ENCODE results near the gene FBXL16. TPM values are rescaled to one million over a fixed set of nuclear protein-coding genes. Genes with fewer than 3 reads are reported as not detected.

The FBXL16 gene
- total RNA-seq, 1 experiment from 2014 or later = 1.3 TPM

DNA sequence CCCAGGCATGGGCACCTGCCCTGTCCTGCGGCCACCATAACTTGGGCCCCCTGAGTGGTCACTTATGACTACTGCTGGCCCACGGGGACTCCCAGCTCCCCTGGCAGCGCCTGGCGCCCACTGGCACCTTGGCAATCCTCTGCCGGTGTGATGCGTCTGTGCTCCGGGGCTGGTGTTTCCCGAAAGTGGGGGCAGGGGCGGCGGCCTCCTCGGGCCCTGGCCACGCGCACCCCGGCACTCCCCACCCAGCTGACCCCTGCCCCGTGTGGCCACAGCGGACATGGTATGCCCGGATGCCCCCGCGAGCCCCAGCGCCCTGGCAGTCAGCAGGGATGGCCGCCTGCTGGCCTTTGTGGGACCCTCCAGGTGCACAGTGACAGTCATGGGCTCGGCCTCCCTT lies 48.1 kb downstream of the FBXL16 start:
- H3K4me1 Mint-ChIP-seq (ENCODE audit: low read depth, unreplicated experiment) = no peaks in the 10 kb centered on the region

DNA sequence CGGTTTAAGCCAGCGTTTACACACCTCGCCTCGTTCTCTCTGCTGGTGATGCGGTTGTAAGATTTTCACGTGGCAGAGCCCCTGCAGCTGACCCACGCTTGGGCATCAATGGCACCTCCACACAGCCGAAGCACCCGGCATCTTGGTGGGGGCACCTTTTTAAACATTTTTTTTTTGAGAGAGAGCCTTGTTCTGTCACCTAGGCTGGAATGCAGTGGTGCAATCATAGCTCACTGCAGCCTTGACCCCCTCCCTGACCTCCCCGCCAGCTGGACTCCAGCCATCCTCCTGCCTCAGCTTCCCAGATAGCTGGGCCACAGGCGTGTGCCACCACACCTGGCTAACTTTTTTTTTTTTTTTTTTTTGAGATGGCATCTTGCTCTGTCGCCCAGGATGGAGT lies 51.6 kb downstream of the FBXL16 start:
- Mint-ChIP-seq H3K36me3 (ENCODE audit: insufficient read depth, unreplicated experiment) (peaks cover 59% of the 10 kb centered on the region), H3K27ac (ENCODE audit: unreplicated experiment) (no peak overlapping the region), H3K27me3 (ENCODE audit: unreplicated experiment) (no peaks in the 10 kb centered on the region), H3K4me3 (ENCODE audit: low read depth, unreplicated experiment) (no peak overlapping the region), H3K4me1 (ENCODE audit: low read depth, unreplicated experiment) (no peaks in the 10 kb centered on the region), H3K9me3 (ENCODE audit: low read depth, unreplicated experiment) (no peaks in the 10 kb centered on the region)
- no TSS peak for BruUV-seq (replicated peaks)
- DNase-seq = no peak
- CTCF ChIA-PET = no interaction called here
- TF ChIP-seq, protein P1, sequence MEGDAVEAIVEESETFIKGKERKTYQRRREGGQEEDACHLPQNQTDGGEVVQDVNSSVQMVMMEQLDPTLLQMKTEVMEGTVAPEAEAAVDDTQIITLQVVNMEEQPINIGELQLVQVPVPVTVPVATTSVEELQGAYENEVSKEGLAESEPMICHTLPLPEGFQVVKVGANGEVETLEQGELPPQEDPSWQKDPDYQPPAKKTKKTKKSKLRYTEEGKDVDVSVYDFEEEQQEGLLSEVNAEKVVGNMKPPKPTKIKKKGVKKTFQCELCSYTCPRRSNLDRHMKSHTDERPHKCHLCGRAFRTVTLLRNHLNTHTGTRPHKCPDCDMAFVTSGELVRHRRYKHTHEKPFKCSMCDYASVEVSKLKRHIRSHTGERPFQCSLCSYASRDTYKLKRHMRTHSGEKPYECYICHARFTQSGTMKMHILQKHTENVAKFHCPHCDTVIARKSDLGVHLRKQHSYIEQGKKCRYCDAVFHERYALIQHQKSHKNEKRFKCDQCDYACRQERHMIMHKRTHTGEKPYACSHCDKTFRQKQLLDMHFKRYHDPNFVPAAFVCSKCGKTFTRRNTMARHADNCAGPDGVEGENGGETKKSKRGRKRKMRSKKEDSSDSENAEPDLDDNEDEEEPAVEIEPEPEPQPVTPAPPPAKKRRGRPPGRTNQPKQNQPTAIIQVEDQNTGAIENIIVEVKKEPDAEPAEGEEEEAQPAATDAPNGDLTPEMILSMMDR (IDR thresholded peaks at IDR 0.05; ENCODE audit: unreplicated experiment) = no peak
- intact Hi-C loops (cut with micrococcal nuclease; ENCODE audit: unreplicated experiment) = no loop called here

More for the DNA sequence above, 48.1 kb downstream of the FBXL16 start:
- peaks cover 46% of the 10 kb centered on the region for H3K36me3 Mint-ChIP-seq (ENCODE audit: insufficient read depth, unreplicated experiment)
- no TSS peak for BruUV-seq (replicated peaks)
- intact Hi-C loops (cut with micrococcal nuclease; ENCODE audit: unreplicated experiment) = no loop called here
- no peak overlapping the region for H3K4me3 Mint-ChIP-seq (ENCODE audit: low read depth, unreplicated experiment)
- CTCF ChIA-PET = no interaction called here
- TF ChIP-seq, protein P1 (IDR thresholded peaks at IDR 0.05; ENCODE audit: unreplicated experiment) = no peak
- H3K9me3 Mint-ChIP-seq (ENCODE audit: low read depth, unreplicated experiment) = no peaks in the 10 kb centered on the region
- no peaks in the 10 kb centered on the region for H3K27me3 Mint-ChIP-seq (ENCODE audit: unreplicated experiment)
- DNase-seq = no peak
- no peak overlapping the region for H3K27ac Mint-ChIP-seq (ENCODE audit: unreplicated experiment)

DNA sequence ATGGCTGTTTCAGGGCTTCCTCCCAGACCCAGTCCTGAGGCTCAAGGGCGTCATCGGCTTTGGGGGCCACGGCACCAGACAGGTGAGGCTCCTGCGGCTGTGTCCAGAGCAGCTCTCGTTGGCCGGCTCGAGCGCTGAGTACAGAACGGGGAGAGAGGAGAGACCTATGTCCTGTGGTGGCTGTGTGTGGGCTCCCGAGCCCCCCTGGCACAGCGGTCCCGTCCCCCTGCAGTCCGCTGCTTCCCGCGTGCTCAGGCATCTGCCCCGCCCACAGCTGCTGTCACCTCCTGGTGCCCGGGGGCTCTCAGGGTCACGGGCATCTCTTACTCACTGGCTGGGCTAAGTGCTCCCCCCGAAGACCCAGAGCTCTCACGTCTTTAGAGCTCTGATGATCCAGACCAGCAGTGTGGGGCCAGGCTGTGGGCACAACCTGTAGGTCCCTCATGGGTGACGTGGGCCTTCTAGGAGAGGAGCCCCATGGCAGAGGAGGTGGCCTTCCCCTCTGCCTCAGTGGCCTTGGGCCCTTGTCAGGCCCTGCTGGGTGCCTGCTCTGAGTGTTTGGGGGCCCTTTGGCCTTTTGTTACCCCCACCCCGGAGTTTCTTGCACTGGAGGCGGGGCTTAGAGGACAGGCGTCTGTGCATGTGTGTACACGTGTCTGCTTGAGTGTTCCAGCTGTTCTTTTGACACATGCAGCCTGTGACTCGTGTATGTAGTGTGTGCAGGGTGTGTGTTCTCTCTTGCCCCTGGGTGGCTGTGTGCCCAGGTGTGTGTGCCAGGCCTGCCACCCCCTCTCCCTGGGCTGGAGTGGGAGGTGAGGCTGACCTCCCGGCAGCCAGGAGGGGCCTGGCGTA lies 52.9 kb downstream of the FBXL16 start:
- Mint-ChIP-seq H3K27ac (ENCODE audit: unreplicated experiment) (no peak overlapping the region), H3K27me3 (ENCODE audit: unreplicated experiment) (no peaks in the 10 kb centered on the region), H3K9me3 (ENCODE audit: low read depth, unreplicated experiment) (no peaks in the 10 kb centered on the region), H3K4me1 (ENCODE audit: low read depth, unreplicated experiment) (no peaks in the 10 kb centered on the region), H3K36me3 (ENCODE audit: insufficient read depth, unreplicated experiment) (peaks cover 66% of the 10 kb centered on the region), H3K4me3 (ENCODE audit: low read depth, unreplicated experiment) (no peak overlapping the region)
- TF ChIP-seq, protein P1 (IDR thresholded peaks at IDR 0.05; ENCODE audit: unreplicated experiment) = no peak
- no peak for DNase-seq
- intact Hi-C loops (cut with micrococcal nuclease; ENCODE audit: unreplicated experiment) = no loop called here
- BruUV-seq (replicated peaks) = no TSS peak
- CTCF ChIA-PET = no interaction called here

DNA sequence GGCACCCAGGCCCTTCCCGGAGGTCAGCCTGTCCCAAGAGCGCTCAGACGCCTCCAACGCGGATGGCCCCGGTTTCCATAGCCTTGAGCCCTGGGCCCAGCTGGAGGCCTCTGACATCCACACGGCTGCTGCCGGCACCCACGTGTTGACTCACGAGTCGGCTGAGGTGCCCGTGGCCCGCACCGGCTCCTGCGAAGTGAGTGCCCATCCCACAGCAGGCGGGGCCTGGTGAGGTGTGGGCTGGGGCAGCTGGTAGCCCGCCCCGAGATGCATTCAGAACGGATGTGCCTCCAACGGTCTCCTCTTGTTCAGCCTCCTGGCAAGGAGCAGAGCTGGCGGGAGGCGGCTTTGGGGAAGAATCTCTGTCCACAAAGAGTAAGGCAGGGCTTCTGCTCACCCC lies 53.8 kb downstream of the FBXL16 start:
- Mint-ChIP-seq H3K4me3 (ENCODE audit: low read depth, unreplicated experiment) (no peak overlapping the region), H3K27me3 (ENCODE audit: unreplicated experiment) (no peaks in the 10 kb centered on the region), H3K4me1 (ENCODE audit: low read depth, unreplicated experiment) (no peaks in the 10 kb centered on the region), H3K27ac (ENCODE audit: unreplicated experiment) (no peak overlapping the region), H3K36me3 (ENCODE audit: insufficient read depth, unreplicated experiment) (peaks cover 72% of the 10 kb centered on the region), H3K9me3 (ENCODE audit: low read depth, unreplicated experiment) (no peaks in the 10 kb centered on the region)
- CTCF ChIA-PET = no interaction called here
- TF ChIP-seq, protein P1 (IDR thresholded peaks at IDR 0.05; ENCODE audit: unreplicated experiment) = no peak
- intact Hi-C loops (cut with micrococcal nuclease; ENCODE audit: unreplicated experiment) = no loop called here
- no peak for DNase-seq
- BruUV-seq (replicated peaks) = no TSS peak

Measured in Calu3 (cell line).